GM12878 (cell line): Measurements from ENCODE around the gene PARM1. TPM values are rescaled to one million over a fixed set of nuclear protein-coding genes. Genes with fewer than 3 reads are reported as not detected.

Source experiments
- ASH2L ChIP-seq: fragments of 300-600, 200-600 bp; sonication (generic); IDR thresholded peaks from 2 replicates; pipeline ENCODE4 v1.6.1; 2017; ENCODE audit warnings: low read depth, mild to moderate bottlenecking, borderline replicate concordance
- BACH1 ChIP-seq: fragments of 450-650 bp; IDR thresholded peaks from 2 replicates; pipeline ENCODE4 v1.6.1; 2017; ENCODE audit warnings: mild to moderate bottlenecking, borderline replicate concordance
- BMI1 ChIP-seq: fragments of 450-650 bp; IDR thresholded peaks from 2 replicates; pipeline ENCODE4 v1.6.1; 2016; ENCODE audit warnings: mild to moderate bottlenecking, moderate library complexity, borderline replicate concordance
- CTCF ChIP-seq, 3 experiments: IDR thresholded peaks in 2 of 3; conservative IDR thresholded peaks in 1 of 3; 2 replicates each; pipeline ENCODE4 v1.5.1; 2011; ENCODE audit warnings: low read depth in 3 of 3, low read length in 3 of 3, mild to moderate bottlenecking in 3 of 3, control low read depth in 2 of 3, moderate library complexity in 2 of 3, inconsistent platforms in 1 of 3, mixed read lengths in 1 of 3; ENCODE audit not compliant: control insufficient read depth in 2 of 3, insufficient read depth in 1 of 3; ENCODE audit errors: extremely low read depth in 1 of 3
- E2F4 ChIP-seq: IDR thresholded peaks from 2 replicates; pipeline ENCODE4 v1.6.1; 2012; ENCODE audit warnings: low read depth, low read length, improper control_type of control experiment
- EGR1 ChIP-seq, 2 experiments: IDR thresholded peaks; 1 replicate in 1 of 2; 2 replicates in 1 of 2; pipeline ENCODE4 v1.6.1; 2011 to 2012; ENCODE audit warnings: low read depth in 2 of 2, low read length in 2 of 2, borderline replicate concordance in 1 of 2, mild to moderate bottlenecking in 1 of 2, moderate library complexity in 1 of 2
- HCFC1 ChIP-seq: fragments of 150-350 bp; IDR thresholded peaks from 2 replicates; pipeline ENCODE4 v1.6.1; 2014; ENCODE audit warnings: low read length
- HDAC2 ChIP-seq: fragments of 200-600 bp; sonication (generic); IDR thresholded peaks from 2 replicates; pipeline ENCODE4 v1.6.1; 2017
- IKZF1 ChIP-seq: fragments of 450-650 bp; conservative IDR thresholded peaks from 2 replicates; pipeline ENCODE4 v1.6.1; 2017; ENCODE audit warnings: antibody characterized with exemption, mild to moderate bottlenecking
- MTA3 ChIP-seq: IDR thresholded peaks from 2 replicates; pipeline ENCODE4 v1.6.1; 2012; ENCODE audit warnings: low read length, inconsistent platforms, borderline replicate concordance
- MYB ChIP-seq: fragments of 150-350 bp; IDR thresholded peaks from 2 replicates; pipeline ENCODE4 v1.6.1; 2014; ENCODE audit warnings: mild to moderate bottlenecking, low read depth, low read length, borderline replicate concordance
- NFIC ChIP-seq: IDR thresholded peaks from 2 replicates; pipeline ENCODE4 v1.6.1; 2012; ENCODE audit warnings: low read depth, mild to moderate bottlenecking, inconsistent platforms, low read length, moderate library complexity
- NR2F1 ChIP-seq: fragments of 450-650 bp; conservative IDR thresholded peaks from 2 replicates; pipeline ENCODE4 v1.6.1; 2017; ENCODE audit warnings: mild to moderate bottlenecking
- NRF1 ChIP-seq: conservative IDR thresholded peaks from 2 replicates; pipeline ENCODE4 v1.6.1; 2011; ENCODE audit warnings: mild to moderate bottlenecking, low read depth, low read length, improper control_type of control experiment
- PML ChIP-seq: IDR thresholded peaks from 2 replicates; pipeline ENCODE4 v1.6.1; 2012; ENCODE audit warnings: low read length, inconsistent platforms
- REST ChIP-seq: IDR thresholded peaks from 2 replicates; pipeline ENCODE4 v1.6.1; 2012; ENCODE audit warnings: mild to moderate bottlenecking, low read depth, low read length
- RUNX3 ChIP-seq: IDR thresholded peaks from 2 replicates; pipeline ENCODE4 v1.6.1; 2012; ENCODE audit warnings: low read length, inconsistent platforms
- SMAD5 ChIP-seq: IDR thresholded peaks from 2 replicates; pipeline ENCODE4 v1.6.1; 2016; ENCODE audit warnings: antibody characterized with exemption, low read depth
- SREBF2 ChIP-seq: IDR thresholded peaks from 2 replicates; pipeline ENCODE4 v1.6.1; 2012; ENCODE audit warnings: mild to moderate bottlenecking, low read length
- TAF1 ChIP-seq: IDR thresholded peaks from 2 replicates; pipeline ENCODE4 v1.6.1; 2011; ENCODE audit warnings: mild to moderate bottlenecking, low read depth, low read length, borderline replicate concordance
- TCF12 ChIP-seq: IDR thresholded peaks from 2 replicates; pipeline ENCODE4 v1.6.1; 2011; ENCODE audit warnings: low read depth, mild to moderate bottlenecking, low read length
- ZNF217 ChIP-seq: fragments of 450-650 bp; IDR thresholded peaks from 2 replicates; pipeline ENCODE4 v1.6.1; 2017; ENCODE audit warnings: antibody characterized with exemption, mild to moderate bottlenecking
- polyA plus RNA-seq, 11 experiments: library from polyadenylated mRNA; depleted of rRNA in 4 of 11; unstranded in 6 of 11; stranded (reverse) in 5 of 11; fragments of >200 nt; fragmentation: Nextera tagmentation in 4 of 11; fragmentation: Illumina TruSeq in 1 of 11; extraction: Ambion mirVana in 4 of 11; extraction: Trizol in 1 of 11; gene quantifications; 1 replicate in 1 of 11; 2 replicates in 10 of 11; pipeline versions ENCODE4 v1.2.1 to v1.2.3, GENCODE V29; 2011 to 2016; ENCODE audit warnings: inconsistent platforms in 2 of 11, missing spikeins in 2 of 11, low read depth in 1 of 11
- total RNA-seq, 4 experiments: library from RNA; depleted of rRNA in 3 of 4; stranded (reverse); fragments of >200 nt in 3 of 4; fragmentation: Illumina TruSeq in 1 of 4; extraction: Trizol in 1 of 4; gene quantifications; 2 replicates each; pipeline versions ENCODE4 v1.2.1 to v1.2.3, GENCODE V29; 2013 to 2021
- TF ChIP-seq, protein P1 (sequence below): fragments of 450-650 bp; IDR thresholded peaks from 2 replicates; pipeline ENCODE4 v1.6.1; 2016; ENCODE audit warnings: mild to moderate bottlenecking, moderate library complexity, borderline replicate concordance

PARM1 gene
- total and polyA plus RNA-seq, 10 of the 15 experiments (the other 5 are each of a cell fraction or from before 2014, with no cell fraction given) = 13.9 to 56.2 (median 41.3) TPM

- TF ChIP-seq PML (no peak), TCF12 (no peak), NRF1 (no peak), ASH2L (no peak), IKZF1 (peak; percentile 63), MYB (no peak), TAF1 (no peak), RUNX3 (peak; percentile 82), SREBF2 (no peak), E2F4 (no peak), HDAC2 (no peak), BMI1 (peak; percentile 55; the same call in 1 of the 2 replicates), ZNF217 (no peak), BACH1 (peak; percentile 31; the same call in 1 of the 2 replicates), CTCF (IDR thresholded peaks at IDR 0.05 in 2 of 3, conservative IDR thresholded peaks at IDR 0.05 in 1 of 3; ENCODE audit: control insufficient read depth in 2 of 3, extremely low read depth in 1 of 3, insufficient read depth in 1 of 3, low read depth in 3 of 3, low read length in 3 of 3) (no peak), REST (no peak), SMAD5 (no peak), HCFC1 (no peak), NFIC (peak; percentile 91), NR2F1 (no peak), EGR1 (IDR thresholded peaks at IDR 0.05; ENCODE audit: borderline replicate concordance in 1 of 2, low read depth in 2 of 2, low read length in 2 of 2) (no peak), MTA3 (peak; percentile 34; the same call in 1 of the 2 replicates)
- TF ChIP-seq, protein P1, sequence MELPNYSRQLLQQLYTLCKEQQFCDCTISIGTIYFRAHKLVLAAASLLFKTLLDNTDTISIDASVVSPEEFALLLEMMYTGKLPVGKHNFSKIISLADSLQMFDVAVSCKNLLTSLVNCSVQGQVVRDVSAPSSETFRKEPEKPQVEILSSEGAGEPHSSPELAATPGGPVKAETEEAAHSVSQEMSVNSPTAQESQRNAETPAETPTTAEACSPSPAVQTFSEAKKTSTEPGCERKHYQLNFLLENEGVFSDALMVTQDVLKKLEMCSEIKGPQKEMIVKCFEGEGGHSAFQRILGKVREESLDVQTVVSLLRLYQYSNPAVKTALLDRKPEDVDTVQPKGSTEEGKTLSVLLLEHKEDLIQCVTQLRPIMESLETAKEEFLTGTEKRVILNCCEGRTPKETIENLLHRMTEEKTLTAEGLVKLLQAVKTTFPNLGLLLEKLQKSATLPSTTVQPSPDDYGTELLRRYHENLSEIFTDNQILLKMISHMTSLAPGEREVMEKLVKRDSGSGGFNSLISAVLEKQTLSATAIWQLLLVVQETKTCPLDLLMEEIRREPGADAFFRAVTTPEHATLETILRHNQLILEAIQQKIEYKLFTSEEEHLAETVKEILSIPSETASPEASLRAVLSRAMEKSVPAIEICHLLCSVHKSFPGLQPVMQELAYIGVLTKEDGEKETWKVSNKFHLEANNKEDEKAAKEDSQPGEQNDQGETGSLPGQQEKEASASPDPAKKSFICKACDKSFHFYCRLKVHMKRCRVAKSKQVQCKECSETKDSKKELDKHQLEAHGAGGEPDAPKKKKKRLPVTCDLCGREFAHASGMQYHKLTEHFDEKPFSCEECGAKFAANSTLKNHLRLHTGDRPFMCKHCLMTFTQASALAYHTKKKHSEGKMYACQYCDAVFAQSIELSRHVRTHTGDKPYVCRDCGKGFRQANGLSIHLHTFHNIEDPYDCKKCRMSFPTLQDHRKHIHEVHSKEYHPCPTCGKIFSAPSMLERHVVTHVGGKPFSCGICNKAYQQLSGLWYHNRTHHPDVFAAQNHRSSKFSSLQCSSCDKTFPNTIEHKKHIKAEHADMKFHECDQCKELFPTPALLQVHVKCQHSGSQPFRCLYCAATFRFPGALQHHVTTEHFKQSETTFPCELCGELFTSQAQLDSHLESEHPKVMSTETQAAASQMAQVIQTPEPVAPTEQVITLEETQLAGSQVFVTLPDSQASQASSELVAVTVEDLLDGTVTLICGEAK = no peak
These were observed 2.8 kb upstream of the PARM1 start (continued) for GRCh38 chr4:74930162-74930561.
